Smooth muscle cell (in vitro differentiated cells): ENCODE data around the gene ZNF213. TPM values are rescaled to one million over a fixed set of nuclear protein-coding genes. Genes with fewer than 3 reads are reported as not detected.

Experiments
- DNase-seq: peaks from one replicate; lab custom pipeline; 2025; ENCODE audit not compliant: unreplicated experiment; lab: John Stamatoyannopoulos, UW
- H2AFZ ChIP-seq: fragments of 200-600 bp; sonication (generic); 2 replicates; pipeline ENCODE4 v1.6.0; 2016; ENCODE audit warnings: antibody characterized with exemption, low read depth, mild to moderate bottlenecking
- H3F3A ChIP-seq: fragments of 200-600 bp; sonication (generic); 2 replicates; pipeline ENCODE4 v1.6.0; 2017; ENCODE audit warnings: antibody characterized with exemption, low read depth
- H3K27ac ChIP-seq: fragments of 200-600 bp; sonication (generic); 2 replicates; pipeline ENCODE4 v1.5.1; 2016; ENCODE audit warnings: low read depth, mild to moderate bottlenecking
- H3K27me3 ChIP-seq: fragments of 200-600 bp; sonication (generic); 2 replicates; pipeline ENCODE4 v1.6.1; 2016; ENCODE audit warnings: low read depth, mild to moderate bottlenecking
- H3K36me3 ChIP-seq: fragments of 200-600 bp; sonication (generic); 2 replicates; pipeline ENCODE4 v1.5.1; 2016; ENCODE audit warnings: low read depth
- H3K4me1 ChIP-seq: fragments of 200-600 bp; sonication (generic); 2 replicates; pipeline ENCODE4 v1.5.1; 2016; ENCODE audit warnings: low read depth
- H3K4me2 ChIP-seq: fragments of 200-600 bp; sonication (generic); 2 replicates; pipeline ENCODE4 v1.6.0; 2016; ENCODE audit warnings: mild to moderate bottlenecking
- H3K4me3 ChIP-seq: fragments of 200-600 bp; sonication (generic); 2 replicates; pipeline ENCODE4 v1.5.1; 2016; ENCODE audit warnings: mild to moderate bottlenecking
- H3K79me2 ChIP-seq: fragments of 200-600 bp; sonication (generic); 2 replicates; pipeline ENCODE4 v1.6.0; 2016; ENCODE audit warnings: low read depth, mild to moderate bottlenecking
- H3K9ac ChIP-seq: fragments of 200-600 bp; sonication (generic); 2 replicates; pipeline ENCODE4 v1.6.0; 2016; ENCODE audit warnings: low read depth
- H3K9me3 ChIP-seq: fragments of 200-600 bp; sonication (generic); replicated peaks from 2 replicates; pipeline ENCODE4 v1.5.1; 2016; ENCODE audit warnings: low read depth
- H4K20me1 ChIP-seq: fragments of 200-600 bp; sonication (generic); 2 replicates; pipeline ENCODE4 v1.6.0; 2016; ENCODE audit warnings: low read depth
- WGBS: methylation state at CpG from one replicate; pipeline ENCODE4 v1.1.7; 2016; ENCODE audit warnings: low lambda C conversion rate; 5-methylcytosine and 5-hydroxymethylcytosine counted together
- polyA plus RNA-seq: library from polyadenylated mRNA; unstranded; fragments of >200 nt; fragmentation: Nextera tagmentation; extraction: Ambion mirVana; gene quantifications from 2 replicates; pipeline ENCODE4 v1.2.1, GENCODE V29; 2016
- total RNA-seq: library from RNA; depleted of rRNA; stranded (reverse); fragments of >200 nt; gene quantifications from 2 replicates; pipeline ENCODE4 v1.2.3, GENCODE V29; 2014
- TF ChIP-seq, protein P1 (sequence below): fragments of 200-600 bp; sonication (generic); IDR thresholded peaks from 2 replicates; pipeline ENCODE4 v1.5.1; 2017; ENCODE audit warnings: borderline replicate concordance, mild to moderate bottlenecking, antibody characterized with exemption; ENCODE audit not compliant: insufficient read depth, poor library complexity, severe bottlenecking

The ZNF213 gene
- total and polyA plus RNA-seq, 2 experiments from 2014 or later, result 9.2 to 9.6 TPM

DNA sequence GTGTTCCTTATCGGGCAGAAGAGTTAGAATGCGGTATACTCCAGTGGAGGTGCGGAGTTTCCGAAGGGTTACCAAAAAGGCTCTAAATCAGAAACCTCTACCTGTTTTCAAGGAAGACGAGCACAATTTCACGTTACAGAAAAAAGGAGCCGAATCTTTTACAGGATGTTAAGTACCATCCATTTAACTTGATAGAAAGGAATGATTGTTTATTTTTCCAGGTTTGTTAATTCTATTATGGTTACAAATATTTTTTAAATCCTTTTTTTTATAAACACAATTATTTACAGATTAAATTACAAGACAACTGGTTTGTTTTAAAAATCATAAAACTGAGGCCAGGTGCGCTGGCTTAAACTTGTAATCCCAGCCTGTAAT is 18.2 kb downstream of the ZNF213 start:
- Histone ChIP-seq H3F3A (peaks cover 36% of the 10 kb centered on the region), H2AFZ (no peak overlapping the region), H3K4me2 (no peak overlapping the region), H3K4me3 (peak overlapping the region; percentile 49), H3K79me2 (no peaks in the 10 kb centered on the region), H3K4me1 (no peaks in the 10 kb centered on the region), H3K9me3 (no peaks in the 10 kb centered on the region), H4K20me1 (no peaks in the 10 kb centered on the region), H3K27me3 (no peaks in the 10 kb centered on the region), H3K9ac (no peak overlapping the region), H3K36me3 (no peaks in the 10 kb centered on the region), H3K27ac (no peak overlapping the region)
- TF ChIP-seq, protein P1, sequence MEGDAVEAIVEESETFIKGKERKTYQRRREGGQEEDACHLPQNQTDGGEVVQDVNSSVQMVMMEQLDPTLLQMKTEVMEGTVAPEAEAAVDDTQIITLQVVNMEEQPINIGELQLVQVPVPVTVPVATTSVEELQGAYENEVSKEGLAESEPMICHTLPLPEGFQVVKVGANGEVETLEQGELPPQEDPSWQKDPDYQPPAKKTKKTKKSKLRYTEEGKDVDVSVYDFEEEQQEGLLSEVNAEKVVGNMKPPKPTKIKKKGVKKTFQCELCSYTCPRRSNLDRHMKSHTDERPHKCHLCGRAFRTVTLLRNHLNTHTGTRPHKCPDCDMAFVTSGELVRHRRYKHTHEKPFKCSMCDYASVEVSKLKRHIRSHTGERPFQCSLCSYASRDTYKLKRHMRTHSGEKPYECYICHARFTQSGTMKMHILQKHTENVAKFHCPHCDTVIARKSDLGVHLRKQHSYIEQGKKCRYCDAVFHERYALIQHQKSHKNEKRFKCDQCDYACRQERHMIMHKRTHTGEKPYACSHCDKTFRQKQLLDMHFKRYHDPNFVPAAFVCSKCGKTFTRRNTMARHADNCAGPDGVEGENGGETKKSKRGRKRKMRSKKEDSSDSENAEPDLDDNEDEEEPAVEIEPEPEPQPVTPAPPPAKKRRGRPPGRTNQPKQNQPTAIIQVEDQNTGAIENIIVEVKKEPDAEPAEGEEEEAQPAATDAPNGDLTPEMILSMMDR, result no peak
- 16% methylated on average over 8 of the region's 8 CpGs for WGBS
- DNase-seq, result no peak

DNA sequence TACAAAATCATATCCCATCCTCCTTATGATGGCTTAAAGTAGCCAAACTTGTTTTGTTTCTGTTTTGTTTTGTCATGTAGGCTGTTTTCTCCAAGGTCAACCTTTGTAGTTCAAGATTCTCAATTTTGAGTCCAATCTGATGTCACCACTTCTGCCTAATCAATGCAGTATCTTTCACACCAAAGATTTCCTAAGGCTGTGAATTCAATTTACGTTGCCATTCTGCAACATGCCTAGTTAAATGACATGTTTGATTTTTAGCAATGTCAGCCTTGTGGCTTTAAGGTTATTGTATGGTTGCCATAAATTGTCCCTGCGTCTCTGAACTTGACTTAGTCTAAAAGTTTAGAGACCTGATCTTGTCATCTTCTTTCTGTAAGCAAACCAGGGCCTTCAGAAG is 20.4 kb downstream of the ZNF213 start:
- 66% methylated on average over 2 of the region's 2 CpGs for WGBS

DNA sequence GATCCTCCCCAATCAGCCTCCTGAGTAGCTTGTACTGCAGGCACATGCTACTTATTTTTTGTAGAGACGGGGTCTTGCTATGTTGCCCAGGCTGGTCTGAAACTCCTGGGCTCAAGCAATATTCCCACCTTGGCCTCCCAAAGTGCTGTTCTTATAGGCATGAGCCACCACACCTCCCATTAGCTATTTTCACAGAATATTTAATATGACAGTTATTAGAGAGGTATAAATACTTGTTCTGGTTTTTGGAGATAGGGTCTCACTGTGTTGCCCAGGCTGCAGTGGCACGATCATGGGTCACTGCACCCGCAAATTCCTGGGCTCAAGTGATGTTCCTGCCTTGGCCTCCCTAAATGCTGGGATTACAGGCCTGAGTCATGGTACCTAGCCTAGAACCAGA is 21.1 kb downstream of the ZNF213 start:
- 82% methylated on average over 3 of the region's 3 CpGs for WGBS
- H3K27me3 ChIP-seq, result no peaks in the 10 kb centered on the region
- no peaks in the 10 kb centered on the region for H3K79me2 ChIP-seq
- H3K36me3 ChIP-seq, result no peaks in the 10 kb centered on the region
- no peak overlapping the region for H3K9ac ChIP-seq
- no peak overlapping the region for H3K27ac ChIP-seq
- TF ChIP-seq, protein P1, result no peak
- no peak for DNase-seq
- no peak overlapping the region for H2AFZ ChIP-seq
- H3K4me3 ChIP-seq, result no peak overlapping the region
- no peaks in the 10 kb centered on the region for H3K9me3 ChIP-seq
- no peaks in the 10 kb centered on the region for H4K20me1 ChIP-seq
- no peak overlapping the region for H3K4me2 ChIP-seq
- no peaks in the 10 kb centered on the region for H3K4me1 ChIP-seq
- H3F3A ChIP-seq, result peaks cover 36% of the 10 kb centered on the region

More for the DNA sequence above, 20.4 kb downstream of the ZNF213 start:
- H3K36me3 ChIP-seq, result no peaks in the 10 kb centered on the region
- H3F3A ChIP-seq, result peaks cover 36% of the 10 kb centered on the region
- TF ChIP-seq, protein P1, result no peak
- no peak overlapping the region for H3K4me3 ChIP-seq
- H3K4me1 ChIP-seq, result no peaks in the 10 kb centered on the region
- no peaks in the 10 kb centered on the region for H4K20me1 ChIP-seq
- no peaks in the 10 kb centered on the region for H3K9me3 ChIP-seq
- no peak overlapping the region for H3K4me2 ChIP-seq
- no peaks in the 10 kb centered on the region for H3K27me3 ChIP-seq
- H3K9ac ChIP-seq, result no peak overlapping the region
- no peak for DNase-seq
- no peak overlapping the region for H3K27ac ChIP-seq
- H3K79me2 ChIP-seq, result no peaks in the 10 kb centered on the region
- no peak overlapping the region for H2AFZ ChIP-seq

DNA sequence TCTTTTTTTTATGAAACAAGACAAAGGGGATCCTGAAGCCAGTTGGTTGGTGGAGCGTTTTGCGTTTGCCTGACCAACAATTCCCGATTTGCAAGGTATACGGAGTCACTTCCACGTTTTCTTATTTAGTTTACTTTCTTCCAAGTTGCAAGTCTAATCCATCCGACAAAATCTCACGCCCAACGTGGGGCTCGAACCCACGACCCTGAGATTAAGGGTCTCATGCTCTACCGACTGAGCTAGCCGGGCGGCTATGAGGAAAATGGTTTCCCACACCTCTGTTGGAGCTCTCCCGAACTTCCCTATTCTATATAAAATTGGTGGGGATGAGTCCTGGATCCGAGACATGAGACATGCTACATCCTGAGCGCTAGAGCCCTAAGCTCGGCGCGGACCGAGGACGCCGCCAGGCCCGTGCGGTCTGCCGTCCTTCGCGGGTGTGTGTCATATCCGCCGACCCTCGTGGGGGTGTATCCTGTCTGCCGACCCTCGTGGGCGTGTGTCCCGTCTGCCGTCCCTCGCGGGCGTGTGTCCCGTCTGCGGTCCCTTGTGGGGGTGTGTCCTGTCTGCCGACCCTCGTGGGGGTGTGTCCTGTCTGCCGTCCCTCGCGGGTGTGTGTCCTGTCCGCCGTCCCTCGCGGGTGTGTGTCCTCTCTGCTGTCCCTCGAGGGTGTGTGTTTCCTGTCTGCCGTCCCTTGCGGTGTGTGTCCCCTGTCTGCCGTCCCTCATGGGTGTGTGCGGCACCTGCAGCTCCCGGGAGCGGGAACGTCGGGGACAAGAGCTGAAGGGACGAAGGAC is 22.6 kb downstream of the ZNF213 start:
- Histone ChIP-seq H3K4me3 (peak overlapping the region; percentile 72), H3K36me3 (no peaks in the 10 kb centered on the region), H3K79me2 (no peaks in the 10 kb centered on the region), H3F3A (peaks cover 33% of the 10 kb centered on the region), H3K27me3 (no peaks in the 10 kb centered on the region), H3K27ac (peak overlapping the region; percentile 60), H3K9me3 (no peaks in the 10 kb centered on the region), H2AFZ (peak overlapping the region; percentile 95), H4K20me1 (no peaks in the 10 kb centered on the region), H3K4me2 (peak overlapping the region; percentile 95), H3K9ac (peak overlapping the region; percentile 52), H3K4me1 (no peaks in the 10 kb centered on the region)
- DNase-seq, result peak; percentile 73
- TF ChIP-seq, protein P1, result no peak
- WGBS, result 1% methylated on average over 44 of the region's 59 CpGs
